Prostate gland (tissue), 2 donors: ENCODE results near the gene ARHGAP9.
A peak's percentile ranks its signal among the peaks of the same experiment; 100 is the strongest.

ENCODE experiments used
- CTCF ChIP-seq, 4 experiments: fragments of 200-600 bp in 2 of 4; fragments of 450-650 bp in 2 of 4; sonication (generic) in 2 of 4; IDR thresholded peaks; 1 replicate in 3 of 4; 2 replicates in 1 of 4; pipeline ENCODE4 v1.5.1; 2016 to 2019; ENCODE audit warnings: antibody characterized with exemption in 4 of 4, mild to moderate bottlenecking in 2 of 4, moderate library complexity in 2 of 4
- POLR2A ChIP-seq: fragments of 450-650 bp; IDR thresholded peaks from one replicate; pipeline ENCODE4 v1.6.1; 2016; ENCODE audit warnings: antibody characterized with exemption, mild to moderate bottlenecking
- POLR2AphosphoS5 ChIP-seq: sonication (generic); formaldehyde crosslinking; IDR thresholded peaks from one replicate; pipeline ENCODE4 v1.6.1; 2017; ENCODE audit warnings: antibody characterized with exemption

DNA sequence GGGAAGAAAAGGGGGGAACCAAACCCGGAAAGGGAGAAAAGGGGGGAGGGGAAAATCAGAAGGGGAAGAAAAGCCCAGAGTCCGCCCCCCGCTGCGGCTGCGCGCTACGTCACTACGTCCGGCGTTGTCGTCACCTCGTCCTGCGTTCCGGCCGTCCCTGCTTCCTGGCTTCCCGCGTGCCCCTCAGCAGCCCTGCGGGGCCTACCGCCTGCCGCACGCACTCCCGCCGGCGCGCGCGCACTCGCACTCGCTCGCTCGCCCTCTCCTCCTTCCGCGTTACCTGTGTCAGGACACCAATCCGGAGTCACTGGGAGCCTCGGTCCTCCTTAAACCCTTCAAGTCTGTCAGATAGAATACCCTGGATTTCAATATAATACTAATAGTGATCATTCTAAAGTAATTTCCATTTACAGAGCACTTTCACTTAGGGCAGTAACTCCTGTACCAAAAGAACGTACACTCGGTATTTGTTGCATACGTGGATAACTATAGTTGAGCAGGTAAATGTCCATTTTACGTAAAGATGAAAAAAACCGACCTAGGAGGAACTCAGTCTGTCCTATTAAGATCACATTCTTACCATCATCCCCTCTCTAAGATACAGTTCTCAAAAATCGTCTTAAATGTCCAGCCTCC is 48.6 kb downstream of the ARHGAP9 start, which contains the start of gene R3HDM2:
- TF ChIP-seq CTCF (IDR thresholded peaks at IDR 0.05) (peak in 1 of 4 experiments; percentile 30), POLR2A (peak; percentile 92), POLR2AphosphoS5 (peak; percentile 95)
